ENCODE results near the gene TARBP1. TPM values are rescaled to one million over a fixed set of nuclear protein-coding genes. Genes with fewer than 3 reads are reported as not detected.

The TARBP1 gene
- total RNA-seq: 22.8 and 22.9 TPM in 2 replicates
- 12.2 and 12.8 TPM in 2 replicates for polyA plus RNA-seq

GRCh38 chr1:234478481-234479309, at the start of gene TARBP1:
TSS of gene TARBP1 (minus strand) at chr1:234479179. CDS start at chr1:234479103, 76 bp downstream.
- Histone ChIP-seq H3K9me2 (replicated peaks; ENCODE audit: insufficient read depth) (no peaks in the 10 kb centered on the region), H3K4me2 (peak within 1 kb of the TSS; percentile 86), H3K4me3 (peak within 1 kb of the TSS; percentile 95), H3K36me3 (replicated peaks; ENCODE audit: insufficient read depth, low read depth) (no peaks in the 10 kb centered on the region), H3K9me3 (ENCODE audit: low read depth) (no peaks in the 10 kb centered on the region), H3K27ac (peak within 1 kb of the TSS; percentile 89), H3K4me1 (ENCODE audit: insufficient read depth) (peaks cover 8% of the 10 kb centered on the region), H4K20me1 (ENCODE audit: insufficient read depth, poor library complexity, severe bottlenecking) (no peaks in the 10 kb centered on the region), H3K27me3 (peaks cover 9% of the 10 kb centered on the region), H3K79me2 (peaks cover 31% of the 10 kb centered on the region), H2AFZ (peak within 1 kb of the TSS; percentile 94)
- under 1% methylated on average over 91 of the region's 122 CpGs for WGBS (ENCODE audit: low lambda C conversion rate, missing lambda C conversion rate)
- DNase-seq (ENCODE audit: low spot score): peak; percentile 90
- TF ChIP-seq EZH2 (IDR thresholded peaks at IDR 0.05; ENCODE audit: borderline replicate concordance): no peak
- TF ChIP-seq CTCF (IDR thresholded peaks at IDR 0.05; ENCODE audit: poor library complexity): no peak
- TF ChIP-seq EZH2phosphoT487 (IDR thresholded peaks at IDR 0.05; ENCODE audit: low read depth, severe bottlenecking, unreplicated experiment): no peak

GRCh38 chr1:234528074-234528865, 49.3 kb upstream of the TARBP1 start:
- Histone ChIP-seq H3K9me2 (replicated peaks; ENCODE audit: insufficient read depth) (no peaks in the 10 kb centered on the region), H3K27me3 (no peaks in the 10 kb centered on the region), H3K27ac (no peak overlapping the region), H4K20me1 (ENCODE audit: insufficient read depth, poor library complexity, severe bottlenecking) (no peaks in the 10 kb centered on the region), H3K36me3 (replicated peaks; ENCODE audit: insufficient read depth, low read depth) (no peaks in the 10 kb centered on the region), H3K79me2 (no peaks in the 10 kb centered on the region), H3K9me3 (ENCODE audit: low read depth) (no peaks in the 10 kb centered on the region), H3K4me1 (ENCODE audit: insufficient read depth) (peaks cover 37% of the 10 kb centered on the region), H3K4me3 (no peak overlapping the region), H3K4me2 (no peak overlapping the region), H2AFZ (no peak overlapping the region)
- no peak for DNase-seq (ENCODE audit: low spot score)
- TF ChIP-seq EZH2 (IDR thresholded peaks at IDR 0.05; ENCODE audit: borderline replicate concordance): no peak
- TF ChIP-seq CTCF (IDR thresholded peaks at IDR 0.05; ENCODE audit: poor library complexity): no peak
- no peak for TF ChIP-seq EZH2phosphoT487 (IDR thresholded peaks at IDR 0.05; ENCODE audit: low read depth, severe bottlenecking, unreplicated experiment)
- WGBS (ENCODE audit: low lambda C conversion rate, missing lambda C conversion rate): 79% methylated on average over 14 of the region's 14 CpGs

GRCh38 chr1:234527346-234527745, 48.4 kb upstream of the TARBP1 start:
- Histone ChIP-seq H3K9me3 (ENCODE audit: low read depth) (no peaks in the 10 kb centered on the region), H3K27ac (no peak overlapping the region), H3K4me3 (no peak overlapping the region), H4K20me1 (ENCODE audit: insufficient read depth, poor library complexity, severe bottlenecking) (no peaks in the 10 kb centered on the region), H3K36me3 (replicated peaks; ENCODE audit: insufficient read depth, low read depth) (no peaks in the 10 kb centered on the region), H3K27me3 (no peaks in the 10 kb centered on the region), H3K9me2 (replicated peaks; ENCODE audit: insufficient read depth) (no peaks in the 10 kb centered on the region), H3K79me2 (no peaks in the 10 kb centered on the region), H2AFZ (no peak overlapping the region), H3K4me2 (no peak overlapping the region), H3K4me1 (ENCODE audit: insufficient read depth) (peaks cover 37% of the 10 kb centered on the region)
- WGBS (ENCODE audit: low lambda C conversion rate, missing lambda C conversion rate): 86% methylated on average over 6 of the region's 6 CpGs
- TF ChIP-seq CTCF (IDR thresholded peaks at IDR 0.05; ENCODE audit: poor library complexity) (no peak), EZH2phosphoT487 (IDR thresholded peaks at IDR 0.05; ENCODE audit: low read depth, severe bottlenecking, unreplicated experiment) (no peak), EZH2 (IDR thresholded peaks at IDR 0.05; ENCODE audit: borderline replicate concordance) (no peak)
- no peak for DNase-seq (ENCODE audit: low spot score)
